Ascending aorta (tissue), 2 donors: ENCODE data around the gene NOS1AP. TPM values are rescaled to one million over a fixed set of nuclear protein-coding genes. Genes with fewer than 3 reads are reported as not detected.

Source experiments
- DNase-seq, 2 donors: peaks; one replicate each; pipeline ENCODE4 v3.0.0-alpha.2; 2019; ENCODE audit warnings: low spot score in 2 of 2
- H3K27ac ChIP-seq, 2 donors: fragments of 200-600 bp; sonication (generic); one replicate each; pipeline ENCODE4 v1.5.1; 2016 to 2017; ENCODE audit warnings: mild to moderate bottlenecking in 1 of 2
- H3K27me3 ChIP-seq: fragments of 200-600 bp; sonication (generic); one replicate; pipeline ENCODE4 v1.5.1; 2017
- H3K36me3 ChIP-seq, 2 donors: fragments of 200-600 bp; sonication (generic); one replicate each; pipeline ENCODE4 v1.5.1; 2016
- H3K4me1 ChIP-seq, 2 donors: fragments of 200-600 bp; sonication (generic); one replicate each; pipeline ENCODE4 v1.5.1; 2016 to 2017; ENCODE audit warnings: mild to moderate bottlenecking in 1 of 2
- H3K4me3 ChIP-seq, 2 donors: fragments of 200-600 bp; sonication (generic); one replicate each; pipeline ENCODE4 v1.5.1; 2016 to 2017; ENCODE audit warnings: mild to moderate bottlenecking in 1 of 2
- H3K9me3 ChIP-seq, 2 donors: fragments of 200-600 bp; sonication (generic); one replicate each; pipeline ENCODE4 v1.5.1; 2016
- CTCF ChIP-seq, 3 experiments: fragments of 200-600 bp in 2 of 3; fragments of 450-650 bp in 1 of 3; sonication (generic) in 2 of 3; IDR thresholded peaks; one replicate each; pipeline ENCODE4 v1.5.1; 2016 to 2019; ENCODE audit warnings: antibody characterized with exemption in 3 of 3, mild to moderate bottlenecking in 1 of 3, moderate library complexity in 1 of 3
- intact Hi-C: fragments of 100-400 bp; cut with DNase I; formaldehyde crosslinking; loops from one replicate; pipeline ENCODE4 v1.15.1; 2023
- total RNA-seq: library from RNA; depleted of rRNA; stranded (reverse); fragments of >200 nt; gene quantifications from one replicate; pipeline ENCODE4 v1.1.0, GENCODE V29; 2016

Gene NOS1AP
- total RNA-seq, 1 donor from 2014 or later, result 5.0 TPM

GRCh38 chr1:162074276-162075005 lies 5.0 kb downstream of the NOS1AP start:
- Histone ChIP-seq H3K4me3 (no peak overlapping the region), H3K36me3 (no peaks in the 10 kb centered on the region), H3K27me3 (no peaks in the 10 kb centered on the region), H3K4me1 (peaks cover 0 to 16% of the 10 kb centered on the region in 2 donors), H3K9me3 (peaks cover 0 to 7% of the 10 kb centered on the region in 2 donors), H3K27ac (no peak overlapping the region)
- intact Hi-C loops, result loop anchor here (5.0 kb wide), 1 partner anchor 138 kb away; no protein-coding TSS in a partner anchor
- no peak for TF ChIP-seq CTCF (IDR thresholded peaks at IDR 0.05)
- DNase-seq, result no peak

- Histone ChIP-seq H3K36me3 (no peaks in the 10 kb centered on the region), H3K4me1 (peaks cover 0 to 15% of the 10 kb centered on the region in 2 donors), H3K27me3 (no peaks in the 10 kb centered on the region), H3K4me3 (no peak overlapping the region), H3K27ac (no peak overlapping the region), H3K9me3 (peaks cover 0 to 7% of the 10 kb centered on the region in 2 donors)
- DNase-seq, result no peak
- TF ChIP-seq CTCF (IDR thresholded peaks at IDR 0.05), result no peak
- intact Hi-C loops, result no loop called here
Observed at GRCh38 chr1:162075862-162076261, 6.4 kb downstream of the NOS1AP start.

GRCh38 chr1:162077648-162078299 lies 8.3 kb downstream of the NOS1AP start:
- H3K9me3 ChIP-seq, result peaks cover 0 to 7% of the 10 kb centered on the region in 2 donors
- H3K27ac ChIP-seq, result no peak overlapping the region
- DNase-seq, result no peak
- TF ChIP-seq CTCF (IDR thresholded peaks at IDR 0.05), result no peak
- H3K36me3 ChIP-seq, result no peaks in the 10 kb centered on the region
- H3K4me3 ChIP-seq, result no peak overlapping the region
- H3K4me1 ChIP-seq, result peaks cover 0 to 22% of the 10 kb centered on the region in 2 donors
- no peaks in the 10 kb centered on the region for H3K27me3 ChIP-seq
- intact Hi-C loops, result no loop called here

GRCh38 chr1:162079030-162079429 lies 9.5 kb downstream of the NOS1AP start:
- TF ChIP-seq CTCF (IDR thresholded peaks at IDR 0.05), result no peak

GRCh38 chr1:162080472-162081015 lies 11.1 kb downstream of the NOS1AP start:
- no peak for TF ChIP-seq CTCF (IDR thresholded peaks at IDR 0.05)

More at GRCh38 chr1:162079030-162079429, 9.5 kb downstream of the NOS1AP start:
- Histone ChIP-seq H3K27ac (peak overlapping the region in 1 of 2 donors; percentile 71), H3K4me3 (no peak overlapping the region), H3K4me1 (peaks cover 0 to 20% of the 10 kb centered on the region in 2 donors), H3K9me3 (peaks cover 0 to 7% of the 10 kb centered on the region in 2 donors), H3K27me3 (no peaks in the 10 kb centered on the region), H3K36me3 (no peaks in the 10 kb centered on the region)
- DNase-seq, result no peak
- intact Hi-C loops, result no loop called here

More at GRCh38 chr1:162080472-162081015, 11.1 kb downstream of the NOS1AP start:
- intact Hi-C loops, result no loop called here
- Histone ChIP-seq H3K4me1 (peaks cover 0 to 20% of the 10 kb centered on the region in 2 donors), H3K27ac (peak overlapping the region; percentile 70 to 71), H3K9me3 (no peaks in the 10 kb centered on the region), H3K36me3 (no peaks in the 10 kb centered on the region), H3K4me3 (peak overlapping the region in 1 of 2 donors; percentile 4), H3K27me3 (no peaks in the 10 kb centered on the region)
- DNase-seq, result no peak
